ENCODE data around the gene RHBG. TPM values are rescaled to one million over a fixed set of nuclear protein-coding genes. Genes with fewer than 3 reads are reported as not detected.

Gene RHBG
- total and polyA plus RNA-seq, 4 donors: 0.25 to 6.4 (median 2.3) TPM

GRCh38 chr1:156394835-156395461 lies 25.9 kb downstream of the RHBG start:
- TF ChIP-seq ZBTB33 (IDR thresholded peaks at IDR 0.05) (no peak), HNF4G (IDR thresholded peaks at IDR 0.05) (no peak), GABPA (IDR thresholded peaks at IDR 0.05 in 1 of 2, conservative IDR thresholded peaks at IDR 0.05 in 1 of 2) (no peak), MAX (IDR thresholded peaks at IDR 0.05) (no peak), SP1 (IDR thresholded peaks at IDR 0.05) (no peak), RAD21 (IDR thresholded peaks at IDR 0.05) (no peak), NR2F2 (IDR thresholded peaks at IDR 0.05) (no peak), REST (IDR thresholded peaks at IDR 0.05) (no peak), JUND (IDR thresholded peaks at IDR 0.05) (no peak)
- 81% methylated on average over 16 of the region's 16 CpGs for WGBS
- no peaks in the 10 kb centered on the region for H3K4me1 ChIP-seq (ENCODE audit: control insufficient read depth in 4 of 4, insufficient read depth in 4 of 4, low read length in 3 of 4)
- no peaks in the 10 kb centered on the region for H3K9me3 ChIP-seq (ENCODE audit: control insufficient read depth in 4 of 4, low read length in 3 of 4)
- no peak overlapping the region for H3K9ac ChIP-seq (ENCODE audit: low read depth in 1 of 2, low read length in 2 of 2)
- H3K27me3 ChIP-seq (ENCODE audit: control insufficient read depth in 4 of 4, insufficient read depth in 4 of 4, low read length in 3 of 4): no peaks in the 10 kb centered on the region
- H3K4me3 ChIP-seq (ENCODE audit: low read depth in 1 of 3, low read length in 3 of 3): no peak overlapping the region
- H3K27ac ChIP-seq (ENCODE audit: low read depth in 1 of 2, low read length in 2 of 2): no peak overlapping the region
- no peak for DNase-seq (ENCODE audit: low spot score)
- no peaks in the 10 kb centered on the region for H3K36me3 ChIP-seq (ENCODE audit: control insufficient read depth in 4 of 4, insufficient read depth in 3 of 4, low read depth in 1 of 4, low read length in 3 of 4)

- Histone ChIP-seq H3K9me3 (ENCODE audit: control insufficient read depth in 4 of 4, low read length in 3 of 4) (no peaks in the 10 kb centered on the region), H3K27ac (ENCODE audit: low read depth in 1 of 2, low read length in 2 of 2) (no peak overlapping the region), H3K27me3 (ENCODE audit: control insufficient read depth in 4 of 4, insufficient read depth in 4 of 4, low read length in 3 of 4) (peaks cover 0 to 2% (median 0%) of the 10 kb centered on the region in 4 donors), H3K4me1 (ENCODE audit: control insufficient read depth in 4 of 4, insufficient read depth in 4 of 4, low read length in 3 of 4) (no peaks in the 10 kb centered on the region), H3K36me3 (ENCODE audit: control insufficient read depth in 4 of 4, insufficient read depth in 3 of 4, low read depth in 1 of 4, low read length in 3 of 4) (no peaks in the 10 kb centered on the region), H3K9ac (ENCODE audit: low read depth in 1 of 2, low read length in 2 of 2) (no peak overlapping the region), H3K4me3 (ENCODE audit: low read depth in 1 of 3, low read length in 3 of 3) (no peak overlapping the region)
- 86% methylated on average over 10 of the region's 10 CpGs for WGBS
- TF ChIP-seq SP1 (IDR thresholded peaks at IDR 0.05): no peak
- TF ChIP-seq EGR1 (IDR thresholded peaks at IDR 0.05; ENCODE audit: low read depth in 2 of 2): no peak
- no peak for TF ChIP-seq NR2F2 (IDR thresholded peaks at IDR 0.05)
- no peak for TF ChIP-seq HNF4G (IDR thresholded peaks at IDR 0.05)
- TF ChIP-seq RXRA (IDR thresholded peaks at IDR 0.05): no peak
- TF ChIP-seq HNF4A (conservative IDR thresholded peaks at IDR 0.05): no peak
- TF ChIP-seq ZBTB33 (IDR thresholded peaks at IDR 0.05): no peak
- no peak for TF ChIP-seq REST (IDR thresholded peaks at IDR 0.05)
- no peak for TF ChIP-seq TAF1 (conservative IDR thresholded peaks at IDR 0.05)
- no peak for TF ChIP-seq ATF3 (IDR thresholded peaks at IDR 0.05)
- TF ChIP-seq FOXA2 (IDR thresholded peaks at IDR 0.05): no peak
- no peak for DNase-seq (ENCODE audit: low spot score)
These were observed 30.5 kb downstream of the RHBG start for GRCh38 chr1:156399355-156400125.
